SK-N-MC (cell line): ENCODE measurements around the gene ATXN2.

ENCODE experiments used
- DNase-seq: peaks from one replicate; pipeline ENCODE4 v3.0.0-alpha.2; 2011; ENCODE audit warnings: low read depth, low spot score
- H3K27ac ChIP-seq: fragments of 200-600 bp; sonication (generic); 2 replicates; pipeline ENCODE4 v1.5.1; 2016; ENCODE audit warnings: mixed run types
- H3K36me3 ChIP-seq: fragments of 200-600 bp; sonication (generic); 2 replicates; pipeline ENCODE4 v1.6.1; 2017; ENCODE audit warnings: antibody characterized with exemption, low read length, mixed read lengths; ENCODE audit not compliant: insufficient read depth
- H3K4me3 ChIP-seq: fragments of 200-600 bp; sonication (generic); 2 replicates; pipeline ENCODE4 v1.5.1; 2016
- H3K9ac ChIP-seq: fragments of 200-600 bp; sonication (generic); 2 replicates; pipeline ENCODE4 v1.8.0; 2017; ENCODE audit warnings: mixed run types, mixed read lengths; ENCODE audit not compliant: insufficient read length
- H3K9me3 ChIP-seq: fragments of 200-600 bp; sonication (generic); 2 replicates; pipeline ENCODE4 v1.6.1; 2017; ENCODE audit warnings: low read depth, mild to moderate bottlenecking, antibody characterized with exemption, low read length, moderate library complexity, mixed read lengths
- EZH2 ChIP-seq: fragments of 200-600 bp; sonication (generic); IDR thresholded peaks from one replicate; pipeline ENCODE4 v1.6.1; 2017; ENCODE audit warnings: antibody characterized with exemption
- FOXP2 ChIP-seq: optimal IDR thresholded peaks from 2 replicates; pipeline ENCODE3; 2011; ENCODE audit warnings: mild to moderate bottlenecking, moderate library complexity; ENCODE audit not compliant: insufficient read depth; ENCODE audit errors: extremely low read length, control extremely low read depth
- POLR2AphosphoS5 ChIP-seq: IDR thresholded peaks from 2 replicates; pipeline ENCODE4 v1.6.1; 2012; ENCODE audit warnings: mild to moderate bottlenecking, low read depth, low read length, borderline replicate concordance

The ATXN2 gene

DNA sequence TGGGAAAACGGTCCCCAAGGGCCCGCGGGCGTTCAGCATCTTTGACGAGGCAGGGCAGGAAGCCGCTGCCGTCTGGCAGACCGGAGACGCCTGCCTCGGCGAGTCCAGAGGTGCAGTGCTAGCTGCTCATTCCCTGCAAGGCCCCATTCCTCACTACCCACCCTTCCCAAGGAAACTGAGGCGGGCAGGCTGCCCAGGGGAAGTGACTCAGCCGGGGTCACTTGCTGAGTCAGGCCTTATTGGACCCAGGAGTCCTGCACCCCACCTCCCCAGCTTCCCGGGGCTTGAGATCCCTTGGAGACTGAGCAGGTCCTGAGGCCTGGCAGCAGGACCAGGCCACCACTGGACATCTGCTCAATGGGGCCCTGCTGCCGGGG is 189.7 kb downstream of the ATXN2 start:
- Histone ChIP-seq H3K9me3 (no peaks in the 10 kb centered on the region), H3K4me3 (peak overlapping the region; percentile 92), H3K9ac (peak overlapping the region; percentile 50), H3K27ac (peak overlapping the region; percentile 96), H3K36me3 (no peaks in the 10 kb centered on the region)
- TF ChIP-seq POLR2AphosphoS5 (no peak), FOXP2 (no peak), EZH2 (no peak)
- no peak for DNase-seq

DNA sequence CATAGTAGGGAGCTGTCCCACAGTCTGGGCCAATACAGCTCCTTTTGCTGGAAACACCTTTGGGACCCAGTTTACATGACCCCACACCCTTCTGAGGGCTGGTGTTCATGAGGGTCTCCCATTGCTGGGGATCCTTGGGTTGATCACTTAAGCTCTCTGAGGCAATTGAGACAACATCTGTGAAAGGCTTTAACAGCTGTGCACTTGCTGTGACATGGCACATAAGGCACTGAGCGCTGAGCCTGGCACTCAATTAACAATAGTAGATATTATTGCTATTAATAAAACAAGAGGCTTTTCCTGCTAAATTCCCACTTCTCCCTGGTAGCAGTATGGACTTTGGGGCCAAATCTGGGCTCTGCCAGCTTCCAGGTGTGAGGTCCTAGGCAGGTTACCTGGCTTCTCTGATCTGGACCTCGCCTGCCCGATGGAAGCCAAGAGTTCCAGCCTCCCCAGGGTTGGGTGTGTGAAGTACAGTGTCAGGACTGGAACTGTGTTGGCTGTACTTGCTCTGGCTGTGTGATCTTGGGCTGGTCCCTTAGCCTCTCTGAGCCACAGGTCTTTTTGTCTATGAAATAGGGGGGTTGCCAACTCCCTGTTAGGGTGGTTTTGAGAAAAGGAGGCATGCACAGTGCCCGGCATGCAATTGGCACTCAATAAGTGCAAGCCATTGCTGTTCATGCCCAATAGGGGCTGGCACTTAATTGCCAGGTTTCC is 190.3 kb downstream of the ATXN2 start:
- no peak for TF ChIP-seq POLR2AphosphoS5
- TF ChIP-seq EZH2: no peak
- no peak for TF ChIP-seq FOXP2
- Histone ChIP-seq H3K9me3 (no peaks in the 10 kb centered on the region), H3K9ac (peak overlapping the region; percentile 54), H3K27ac (peak overlapping the region; percentile 96), H3K4me3 (peak overlapping the region; percentile 92), H3K36me3 (no peaks in the 10 kb centered on the region)
- no peak for DNase-seq

- TF ChIP-seq POLR2AphosphoS5: no peak
- TF ChIP-seq FOXP2: no peak
- no peak for TF ChIP-seq EZH2
- Histone ChIP-seq H3K27ac (peak overlapping the region; percentile 96), H3K9ac (no peak overlapping the region), H3K36me3 (no peaks in the 10 kb centered on the region), H3K9me3 (no peaks in the 10 kb centered on the region), H3K4me3 (peak overlapping the region; percentile 92)
- no peak for DNase-seq
Observed at GRCh38 chr12:111408116-111408440, 191.0 kb downstream of the ATXN2 start.

DNA sequence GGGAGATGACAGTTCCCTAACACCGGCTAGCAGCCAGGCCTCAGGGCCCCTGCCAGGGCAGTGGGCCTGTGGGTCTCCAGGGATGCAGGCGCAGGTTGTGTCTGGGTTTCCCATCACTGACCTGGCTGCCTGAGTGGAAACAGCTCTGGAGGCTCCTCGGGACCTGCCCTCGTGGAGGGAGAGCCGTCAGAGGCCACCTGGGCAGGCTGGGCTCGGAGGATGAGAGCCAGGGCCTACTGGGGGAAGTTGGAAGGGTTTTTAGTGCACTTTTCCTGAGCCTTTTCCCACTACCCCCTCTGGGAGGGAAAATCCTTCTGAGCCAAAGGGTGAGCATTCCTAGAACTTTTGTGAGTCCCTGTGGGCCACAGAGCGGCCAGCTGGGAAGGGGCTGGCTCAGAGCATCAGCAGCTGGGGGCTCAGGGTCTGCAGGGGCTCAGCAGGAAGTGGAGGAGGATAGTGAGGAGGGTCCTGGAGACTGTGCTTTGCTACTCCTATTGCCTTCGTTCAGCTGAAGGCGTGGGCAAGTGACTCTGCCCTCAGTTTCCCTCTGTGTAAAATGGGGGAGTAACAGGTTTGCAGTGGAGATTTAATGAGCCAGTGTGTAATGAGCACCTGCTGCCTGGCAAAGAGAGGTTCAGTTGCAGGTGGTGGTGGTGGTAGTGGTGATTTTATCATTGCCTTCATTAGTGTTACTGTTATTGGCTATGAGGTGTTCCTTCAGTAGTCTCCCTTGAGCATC is 191.6 kb downstream of the ATXN2 start:
- Histone ChIP-seq H3K9me3 (no peaks in the 10 kb centered on the region), H3K27ac (peak overlapping the region; percentile 5; the same call in 1 of the 2 replicates), H3K36me3 (no peaks in the 10 kb centered on the region), H3K9ac (peak overlapping the region; percentile 82), H3K4me3 (peak overlapping the region; percentile 92)
- TF ChIP-seq EZH2 (no peak), POLR2AphosphoS5 (no peak; the same call in 1 of the 2 replicates), FOXP2 (no peak)
- no peak for DNase-seq

GRCh38 chr12:111406474-111407376 is 192.4 kb downstream of the ATXN2 start:
- TF ChIP-seq POLR2AphosphoS5: peak; percentile 14; the same call in 1 of the 2 replicates
- TF ChIP-seq FOXP2: no peak
- H3K36me3 ChIP-seq: no peaks in the 10 kb centered on the region
- no peak for DNase-seq
- peak overlapping the region; percentile 20; the same call in 1 of the 2 replicates for H3K27ac ChIP-seq
- peak overlapping the region; percentile 92 for H3K4me3 ChIP-seq
- H3K9me3 ChIP-seq: no peaks in the 10 kb centered on the region
- H3K9ac ChIP-seq: peak overlapping the region; percentile 82

- Histone ChIP-seq H3K4me3 (peak within 1 kb of the TSS; percentile 92), H3K27ac (peak within 1 kb of the TSS; percentile 89), H3K9me3 (no peaks in the 10 kb centered on the region), H3K9ac (peak within 1 kb of the TSS; percentile 82), H3K36me3 (no peaks in the 10 kb centered on the region)
- DNase-seq: no peak
- no peak for TF ChIP-seq POLR2AphosphoS5
- TF ChIP-seq EZH2: no peak
- no peak for TF ChIP-seq FOXP2
Observed at GRCh38 chr12:111405859-111406473, 193.1 kb downstream of the ATXN2 start, which contains the start of gene SH2B3. SH2B3 (plus strand) TSS chr12:111405923; CDS start chr12:111418146, 12,223 bp downstream.

- no peaks in the 10 kb centered on the region for H3K36me3 ChIP-seq
- no peak for TF ChIP-seq EZH2
- TF ChIP-seq POLR2AphosphoS5: peak; percentile 45; the same call in 1 of the 2 replicates
- no peak overlapping the region for H3K9ac ChIP-seq
- peak overlapping the region; percentile 92 for H3K4me3 ChIP-seq
- DNase-seq: no peak
- H3K27ac ChIP-seq: peak overlapping the region; percentile 89
- no peaks in the 10 kb centered on the region for H3K9me3 ChIP-seq
Observed at GRCh38 chr12:111405149-111405858, 193.8 kb downstream of the ATXN2 start.
